NB4 (cell line): ENCODE data around the gene ADAD2.

Experiments used
- MAX ChIP-seq: IDR thresholded peaks from 2 replicates; pipeline ENCODE4 v1.6.1; 2011; ENCODE audit warnings: low read depth, low read length
- POLR2A ChIP-seq: IDR thresholded peaks from 2 replicates; pipeline ENCODE4 v1.6.1; 2011; ENCODE audit warnings: mild to moderate bottlenecking; ENCODE audit not compliant: insufficient read length; ENCODE audit errors: extremely low read depth
- TF ChIP-seq, protein P1 (sequence below): IDR thresholded peaks from one replicate; pipeline ENCODE4 v1.5.1; 2012; ENCODE audit warnings: low read depth, low read length

DNA sequence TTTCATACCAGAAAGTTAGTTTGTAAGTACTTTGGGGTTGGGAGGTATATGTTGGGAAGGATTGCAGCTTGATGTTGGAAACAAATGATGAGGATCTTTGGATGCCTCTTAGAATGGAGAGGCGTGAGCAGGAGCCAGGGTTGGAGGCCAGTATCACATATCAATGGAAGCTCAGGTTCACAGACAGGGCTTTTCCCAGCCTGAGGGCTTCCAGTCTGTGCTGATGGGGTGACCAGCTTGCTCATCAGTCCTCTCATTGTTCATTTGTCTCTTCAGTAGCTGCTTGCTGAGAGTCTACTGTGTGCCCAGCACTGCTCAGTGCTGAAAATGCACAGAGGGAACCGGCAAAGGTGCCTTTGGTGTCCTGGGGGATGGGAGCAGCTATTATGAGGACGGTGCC, 40.0 kb upstream of the ADAD2 start:
- TF ChIP-seq, protein P1, sequence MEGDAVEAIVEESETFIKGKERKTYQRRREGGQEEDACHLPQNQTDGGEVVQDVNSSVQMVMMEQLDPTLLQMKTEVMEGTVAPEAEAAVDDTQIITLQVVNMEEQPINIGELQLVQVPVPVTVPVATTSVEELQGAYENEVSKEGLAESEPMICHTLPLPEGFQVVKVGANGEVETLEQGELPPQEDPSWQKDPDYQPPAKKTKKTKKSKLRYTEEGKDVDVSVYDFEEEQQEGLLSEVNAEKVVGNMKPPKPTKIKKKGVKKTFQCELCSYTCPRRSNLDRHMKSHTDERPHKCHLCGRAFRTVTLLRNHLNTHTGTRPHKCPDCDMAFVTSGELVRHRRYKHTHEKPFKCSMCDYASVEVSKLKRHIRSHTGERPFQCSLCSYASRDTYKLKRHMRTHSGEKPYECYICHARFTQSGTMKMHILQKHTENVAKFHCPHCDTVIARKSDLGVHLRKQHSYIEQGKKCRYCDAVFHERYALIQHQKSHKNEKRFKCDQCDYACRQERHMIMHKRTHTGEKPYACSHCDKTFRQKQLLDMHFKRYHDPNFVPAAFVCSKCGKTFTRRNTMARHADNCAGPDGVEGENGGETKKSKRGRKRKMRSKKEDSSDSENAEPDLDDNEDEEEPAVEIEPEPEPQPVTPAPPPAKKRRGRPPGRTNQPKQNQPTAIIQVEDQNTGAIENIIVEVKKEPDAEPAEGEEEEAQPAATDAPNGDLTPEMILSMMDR, result no peak
- TF ChIP-seq MAX (no peak), POLR2A (no peak)
